Measurements from ENCODE around the gene RAF1. TPM values are rescaled to one million over a fixed set of nuclear protein-coding genes. Genes with fewer than 3 reads are reported as not detected.

RAF1 gene
- total RNA-seq, 1 donor from 2014 or later: 85.0 TPM

- no peaks in the 10 kb centered on the region for H3K27me3 Mint-ChIP-seq (ENCODE audit: low read depth)
- H3K27ac Mint-ChIP-seq (ENCODE audit: unreplicated experiment): no peak overlapping the region
- peaks cover 40% of the 10 kb centered on the region for H3K36me3 Mint-ChIP-seq (ENCODE audit: low read depth)
- no peak overlapping the region for H3K4me3 Mint-ChIP-seq (ENCODE audit: unreplicated experiment)
- DNase-seq (ENCODE audit: low spot score): no peak
- H3K9me3 Mint-ChIP-seq (ENCODE audit: low read depth): no peaks in the 10 kb centered on the region
- TF ChIP-seq, protein P1, sequence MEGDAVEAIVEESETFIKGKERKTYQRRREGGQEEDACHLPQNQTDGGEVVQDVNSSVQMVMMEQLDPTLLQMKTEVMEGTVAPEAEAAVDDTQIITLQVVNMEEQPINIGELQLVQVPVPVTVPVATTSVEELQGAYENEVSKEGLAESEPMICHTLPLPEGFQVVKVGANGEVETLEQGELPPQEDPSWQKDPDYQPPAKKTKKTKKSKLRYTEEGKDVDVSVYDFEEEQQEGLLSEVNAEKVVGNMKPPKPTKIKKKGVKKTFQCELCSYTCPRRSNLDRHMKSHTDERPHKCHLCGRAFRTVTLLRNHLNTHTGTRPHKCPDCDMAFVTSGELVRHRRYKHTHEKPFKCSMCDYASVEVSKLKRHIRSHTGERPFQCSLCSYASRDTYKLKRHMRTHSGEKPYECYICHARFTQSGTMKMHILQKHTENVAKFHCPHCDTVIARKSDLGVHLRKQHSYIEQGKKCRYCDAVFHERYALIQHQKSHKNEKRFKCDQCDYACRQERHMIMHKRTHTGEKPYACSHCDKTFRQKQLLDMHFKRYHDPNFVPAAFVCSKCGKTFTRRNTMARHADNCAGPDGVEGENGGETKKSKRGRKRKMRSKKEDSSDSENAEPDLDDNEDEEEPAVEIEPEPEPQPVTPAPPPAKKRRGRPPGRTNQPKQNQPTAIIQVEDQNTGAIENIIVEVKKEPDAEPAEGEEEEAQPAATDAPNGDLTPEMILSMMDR (IDR thresholded peaks at IDR 0.05): no peak
- peaks cover 11% of the 10 kb centered on the region for H3K4me1 Mint-ChIP-seq (ENCODE audit: low read depth)
Observed at GRCh38 chr3:12591997-12592715, 71.8 kb downstream of the RAF1 start.

DNA sequence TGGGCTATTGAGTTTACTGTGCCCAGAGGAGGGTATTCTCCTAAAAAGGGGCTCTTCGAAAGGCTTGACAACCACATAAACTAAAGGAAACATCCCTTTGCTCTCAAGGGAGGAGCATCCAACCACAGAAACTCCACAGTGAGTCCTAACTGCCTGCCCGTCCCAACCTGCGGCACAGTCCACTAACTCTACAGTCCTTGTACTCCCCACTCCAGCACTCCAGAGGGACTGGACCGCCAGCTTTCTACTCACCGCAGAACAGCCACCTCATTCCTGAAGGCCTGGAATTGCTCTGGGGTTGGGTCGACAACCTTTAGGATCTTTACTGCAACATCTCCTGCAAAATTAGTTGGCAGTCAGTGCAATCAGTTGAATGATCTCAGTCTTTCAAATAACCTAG, 72.5 kb downstream of the RAF1 start:
- no peak for DNase-seq (ENCODE audit: low spot score)
- no peaks in the 10 kb centered on the region for H3K9me3 Mint-ChIP-seq (ENCODE audit: low read depth)
- H3K36me3 Mint-ChIP-seq (ENCODE audit: low read depth): peaks cover 38% of the 10 kb centered on the region
- no peak overlapping the region for H3K4me3 Mint-ChIP-seq (ENCODE audit: unreplicated experiment)
- TF ChIP-seq, protein P1 (IDR thresholded peaks at IDR 0.05): no peak
- H3K27me3 Mint-ChIP-seq (ENCODE audit: low read depth): no peaks in the 10 kb centered on the region
- H3K4me1 Mint-ChIP-seq (ENCODE audit: low read depth): peaks cover 11% of the 10 kb centered on the region
- peak overlapping the region; percentile 74 for H3K27ac Mint-ChIP-seq (ENCODE audit: unreplicated experiment)

- Mint-ChIP-seq H3K27ac (ENCODE audit: unreplicated experiment) (no peak overlapping the region), H3K4me1 (ENCODE audit: low read depth) (peaks cover 11% of the 10 kb centered on the region), H3K4me3 (ENCODE audit: unreplicated experiment) (no peak overlapping the region), H3K9me3 (ENCODE audit: low read depth) (no peaks in the 10 kb centered on the region), H3K27me3 (ENCODE audit: low read depth) (no peaks in the 10 kb centered on the region), H3K36me3 (ENCODE audit: low read depth) (peaks cover 34% of the 10 kb centered on the region)
- TF ChIP-seq, protein P1 (IDR thresholded peaks at IDR 0.05): no peak
- no peak for DNase-seq (ENCODE audit: low spot score)
Observed at GRCh38 chr3:12590096-12590495, 73.8 kb downstream of the RAF1 start.

GRCh38 chr3:12588039-12589009, 75.6 kb downstream of the RAF1 start:
- TF ChIP-seq, protein P1 (IDR thresholded peaks at IDR 0.05): no peak
- H3K27ac Mint-ChIP-seq (ENCODE audit: unreplicated experiment): peak overlapping the region; percentile 59
- H3K4me1 Mint-ChIP-seq (ENCODE audit: low read depth): peaks cover 11% of the 10 kb centered on the region
- H3K4me3 Mint-ChIP-seq (ENCODE audit: unreplicated experiment): no peak overlapping the region
- peaks cover 31% of the 10 kb centered on the region for H3K36me3 Mint-ChIP-seq (ENCODE audit: low read depth)
- no peak for DNase-seq (ENCODE audit: low spot score)
- no peaks in the 10 kb centered on the region for H3K9me3 Mint-ChIP-seq (ENCODE audit: low read depth)
- no peaks in the 10 kb centered on the region for H3K27me3 Mint-ChIP-seq (ENCODE audit: low read depth)

DNA sequence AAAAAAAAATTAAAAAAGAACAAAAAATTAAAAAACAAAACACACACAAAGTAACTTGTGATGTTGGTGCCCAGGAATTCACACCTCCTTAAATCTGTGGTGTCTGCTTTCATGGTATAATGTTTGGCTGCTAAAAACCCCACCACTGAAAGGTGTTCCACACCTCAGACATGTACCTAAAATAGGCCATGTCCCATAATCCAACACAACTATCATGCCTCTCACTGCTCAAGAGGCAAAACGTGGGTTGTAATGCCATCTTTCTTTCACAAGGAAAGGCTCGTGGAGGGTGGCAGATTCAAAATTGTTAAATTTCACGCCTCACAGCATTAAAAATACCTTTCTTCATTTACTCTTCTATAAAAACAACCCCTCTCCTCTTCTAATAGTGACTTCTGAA, 77.5 kb downstream of the RAF1 start:
- Mint-ChIP-seq H3K27me3 (ENCODE audit: low read depth) (no peaks in the 10 kb centered on the region), H3K9me3 (ENCODE audit: low read depth) (no peaks in the 10 kb centered on the region), H3K4me3 (ENCODE audit: unreplicated experiment) (no peak overlapping the region), H3K4me1 (ENCODE audit: low read depth) (peaks cover 11% of the 10 kb centered on the region), H3K27ac (ENCODE audit: unreplicated experiment) (no peak overlapping the region), H3K36me3 (ENCODE audit: low read depth) (peaks cover 29% of the 10 kb centered on the region)
- DNase-seq (ENCODE audit: low spot score): no peak
- TF ChIP-seq, protein P1 (IDR thresholded peaks at IDR 0.05): no peak
